Thoracic aorta (tissue), 2 donors: ENCODE results near the gene RIMBP2. TPM values are rescaled to one million over a fixed set of nuclear protein-coding genes. Genes with fewer than 3 reads are reported as not detected.

Experiments
- ATAC-seq: fragments of 150-250 bp; one replicate; pipeline ENCODE4 v1.8.0; 2017; ENCODE audit warnings: low read depth; ENCODE audit not compliant: insufficient number of reproducible peaks, low FRiP score
- DNase-seq: peaks from one replicate; pipeline ENCODE4 v3.0.0-alpha.2; 2020; ENCODE audit warnings: low spot score
- H3K27ac ChIP-seq, 2 donors: fragments of 200-600 bp; sonication (generic); 1 replicate in 1 of 2; 2 replicates in 1 of 2; pipeline ENCODE4 v1.5.1; 2016; ENCODE audit warnings: mild to moderate bottlenecking in 2 of 2, moderate library complexity in 2 of 2
- H3K27me3 ChIP-seq: fragments of 200-600 bp; sonication (generic); replicated peaks from 2 replicates; pipeline ENCODE4 v1.6.0; 2016; ENCODE audit warnings: mild to moderate bottlenecking; ENCODE audit not compliant: insufficient read depth
- H3K36me3 ChIP-seq: fragments of 200-600 bp; sonication (generic); one replicate; pipeline ENCODE4 v1.5.1; 2016
- H3K4me1 ChIP-seq, 2 donors: fragments of 200-600 bp; sonication (generic); 1 replicate in 1 of 2; 2 replicates in 1 of 2; pipeline versions ENCODE4 v1.5.1 to v1.6.0; 2016; ENCODE audit warnings: low read depth in 2 of 2, mild to moderate bottlenecking in 1 of 2; ENCODE audit not compliant: control insufficient read depth in 1 of 2
- H3K4me3 ChIP-seq: fragments of 200-600 bp; sonication (generic); 2 replicates; pipeline ENCODE4 v1.5.1; 2016; ENCODE audit warnings: mild to moderate bottlenecking
- H3K9me3 ChIP-seq: fragments of 200-600 bp; sonication (generic); 2 replicates; pipeline ENCODE4 v1.5.1; 2016
- total RNA-seq, 2 donors: library from RNA; depleted of rRNA; stranded (reverse); fragments of >200 nt; gene quantifications; one replicate each; pipeline versions ENCODE4 v1.1.0 to v1.2.3, GENCODE V29; 2016
- TF ChIP-seq, protein P1 (sequence below): fragments of 200-600 bp; sonication (generic); IDR thresholded peaks from one replicate; pipeline ENCODE4 v1.5.1; 2019; ENCODE audit warnings: antibody characterized with exemption

Gene RIMBP2
- total RNA-seq, 2 donors from 2014 or later = 0.54 to 0.92 TPM

DNA sequence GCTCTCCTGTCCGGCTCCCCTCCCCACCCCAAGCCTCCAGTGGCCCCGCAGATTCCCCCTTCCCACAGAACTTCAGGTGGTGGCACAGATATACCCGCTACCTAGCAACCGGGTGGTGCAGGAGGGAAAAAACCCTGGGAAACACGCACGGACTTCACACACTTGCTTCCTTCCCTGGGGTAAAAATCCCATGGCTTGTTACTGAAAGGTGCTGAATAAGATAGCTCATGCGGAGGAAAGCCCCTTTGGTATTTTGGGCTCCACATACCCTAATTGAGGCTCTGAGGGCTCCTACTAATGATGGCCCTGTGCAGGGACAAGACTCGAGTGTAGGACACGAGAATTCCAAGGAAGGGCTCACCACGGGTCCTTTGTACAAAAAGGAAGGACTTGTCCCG is 869 bp upstream of the RIMBP2 start:
- no peaks in the 10 kb centered on the region for H3K36me3 ChIP-seq
- H3K4me1 ChIP-seq = peaks cover 6 to 22% of the 10 kb centered on the region in 2 donors
- no peaks in the 10 kb centered on the region for H3K27me3 ChIP-seq
- DNase-seq (no peak), ATAC-seq (no peak)
- H3K9me3 ChIP-seq = no peaks in the 10 kb centered on the region
- no peak overlapping the region for H3K27ac ChIP-seq
- no peak overlapping the region for H3K4me3 ChIP-seq
- TF ChIP-seq, protein P1, sequence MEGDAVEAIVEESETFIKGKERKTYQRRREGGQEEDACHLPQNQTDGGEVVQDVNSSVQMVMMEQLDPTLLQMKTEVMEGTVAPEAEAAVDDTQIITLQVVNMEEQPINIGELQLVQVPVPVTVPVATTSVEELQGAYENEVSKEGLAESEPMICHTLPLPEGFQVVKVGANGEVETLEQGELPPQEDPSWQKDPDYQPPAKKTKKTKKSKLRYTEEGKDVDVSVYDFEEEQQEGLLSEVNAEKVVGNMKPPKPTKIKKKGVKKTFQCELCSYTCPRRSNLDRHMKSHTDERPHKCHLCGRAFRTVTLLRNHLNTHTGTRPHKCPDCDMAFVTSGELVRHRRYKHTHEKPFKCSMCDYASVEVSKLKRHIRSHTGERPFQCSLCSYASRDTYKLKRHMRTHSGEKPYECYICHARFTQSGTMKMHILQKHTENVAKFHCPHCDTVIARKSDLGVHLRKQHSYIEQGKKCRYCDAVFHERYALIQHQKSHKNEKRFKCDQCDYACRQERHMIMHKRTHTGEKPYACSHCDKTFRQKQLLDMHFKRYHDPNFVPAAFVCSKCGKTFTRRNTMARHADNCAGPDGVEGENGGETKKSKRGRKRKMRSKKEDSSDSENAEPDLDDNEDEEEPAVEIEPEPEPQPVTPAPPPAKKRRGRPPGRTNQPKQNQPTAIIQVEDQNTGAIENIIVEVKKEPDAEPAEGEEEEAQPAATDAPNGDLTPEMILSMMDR = no peak

DNA sequence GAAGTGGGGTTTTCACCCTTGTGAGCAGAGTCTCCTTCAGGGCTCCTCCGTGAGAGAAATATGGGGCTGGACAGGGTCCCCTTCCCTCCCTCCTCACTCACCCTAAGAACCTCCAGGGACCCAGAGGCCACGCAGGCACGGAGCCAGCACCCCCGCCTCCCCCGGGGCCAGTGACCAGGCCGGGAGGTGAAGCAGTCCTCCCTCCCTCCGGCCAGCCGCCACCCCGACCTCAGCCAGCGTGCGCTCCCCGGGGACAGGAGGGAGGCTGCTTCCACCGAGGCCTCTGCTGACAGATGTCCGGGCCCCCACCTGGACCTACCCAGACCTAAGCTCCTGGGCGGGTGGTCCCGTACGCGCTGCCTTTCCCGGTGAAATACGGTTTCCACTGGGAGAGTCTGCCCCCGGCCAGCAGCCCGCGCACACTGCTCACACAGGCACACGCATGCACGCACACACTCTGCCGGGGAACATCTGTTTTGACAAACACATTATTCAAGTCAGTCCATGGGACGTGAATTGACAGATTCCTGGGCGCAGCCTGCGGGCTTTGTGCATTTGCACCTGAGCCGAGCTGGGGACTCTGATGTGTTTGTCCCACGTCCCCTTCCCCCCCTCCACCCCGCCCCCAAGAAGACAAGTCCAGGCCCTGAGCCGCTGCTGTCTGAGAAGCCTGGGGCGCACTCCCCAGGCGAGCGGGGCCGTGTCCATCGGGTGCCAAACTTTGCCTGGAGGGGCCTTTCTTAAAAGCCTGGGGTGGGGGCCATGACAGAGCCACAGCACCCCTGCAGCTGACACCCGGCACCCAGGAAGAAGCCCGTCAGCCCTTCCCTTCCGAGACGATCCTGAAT is 725 bp downstream of the RIMBP2 start:
- Histone ChIP-seq H3K4me1 (peaks cover 6 to 22% of the 10 kb centered on the region in 2 donors), H3K36me3 (no peaks in the 10 kb centered on the region), H3K9me3 (no peaks in the 10 kb centered on the region), H3K27ac (no peak overlapping the region), H3K4me3 (peak overlapping the region; percentile 57), H3K27me3 (no peaks in the 10 kb centered on the region)
- ATAC-seq = no peak
- TF ChIP-seq, protein P1 = no peak
- DNase-seq = no peak

GRCh38 chr12:130714591-130715149 is 1.4 kb downstream of the RIMBP2 start:
- no peak overlapping the region for H3K27ac ChIP-seq
- no peaks in the 10 kb centered on the region for H3K9me3 ChIP-seq
- no peaks in the 10 kb centered on the region for H3K27me3 ChIP-seq
- no peaks in the 10 kb centered on the region for H3K36me3 ChIP-seq
- no peak for DNase-seq
- TF ChIP-seq, protein P1 = no peak
- peak overlapping the region; percentile 57 for H3K4me3 ChIP-seq
- ATAC-seq = no peak
- peaks cover 6 to 22% of the 10 kb centered on the region in 2 donors for H3K4me1 ChIP-seq

- ATAC-seq = no peak
- no peaks in the 10 kb centered on the region for H3K27me3 ChIP-seq
- H3K36me3 ChIP-seq = no peaks in the 10 kb centered on the region
- DNase-seq = no peak
- H3K27ac ChIP-seq = no peak overlapping the region
- TF ChIP-seq, protein P1 = no peak
- peaks cover 6 to 22% of the 10 kb centered on the region in 2 donors for H3K4me1 ChIP-seq
- peak overlapping the region; percentile 57 for H3K4me3 ChIP-seq
- H3K9me3 ChIP-seq = no peaks in the 10 kb centered on the region
Measured at GRCh38 chr12:130714091-130714590, 2.0 kb downstream of the RIMBP2 start.

DNA sequence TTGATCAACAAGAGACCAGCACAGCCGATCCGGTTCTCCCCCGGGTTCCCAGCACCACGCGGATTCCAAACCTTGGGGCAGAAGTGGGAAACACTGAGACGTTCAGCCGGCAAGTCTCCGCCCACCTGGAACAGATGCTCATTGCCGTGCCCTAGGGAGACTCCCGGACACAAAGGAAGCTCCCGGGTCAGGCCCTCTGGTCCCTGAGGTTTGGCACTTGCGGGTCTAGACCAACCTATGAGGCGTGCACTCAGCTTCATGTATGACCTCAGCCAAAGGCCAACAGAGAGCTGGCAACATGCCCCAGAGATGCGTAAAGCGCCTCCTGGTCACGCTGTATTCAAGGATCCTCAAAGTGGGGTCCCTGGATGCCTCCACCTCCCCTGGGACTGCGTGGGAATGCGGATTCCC is 2.5 kb downstream of the RIMBP2 start:
- TF ChIP-seq, protein P1 = no peak
- Histone ChIP-seq H3K27me3 (no peaks in the 10 kb centered on the region), H3K4me1 (peaks cover 6 to 22% of the 10 kb centered on the region in 2 donors), H3K27ac (no peak overlapping the region), H3K9me3 (no peaks in the 10 kb centered on the region), H3K4me3 (peak overlapping the region; percentile 57), H3K36me3 (no peaks in the 10 kb centered on the region)
- DNase-seq (no peak), ATAC-seq (no peak)
